HepG2 (cell line): ENCODE results near the gene CDH23. TPM values are rescaled to one million over a fixed set of nuclear protein-coding genes. Genes with fewer than 3 reads are reported as not detected.

Source experiments
- HNF1A ChIP-seq, 2 experiments: sonication (generic) in 1 of 2; formaldehyde crosslinking in 1 of 2; IDR thresholded peaks; 2 replicates each; pipeline versions ENCODE4 v1.4.0 to v1.6.1; 2016 to 2020; ENCODE audit warnings: borderline replicate concordance in 1 of 2, low read depth in 1 of 2, mild to moderate bottlenecking in 1 of 2, missing genetic modification reagents in 1 of 2
- KDM2A ChIP-seq: sonication (generic); formaldehyde crosslinking; IDR thresholded peaks from 2 replicates; pipeline ENCODE4 v1.4.0; 2020; ENCODE audit warnings: low read depth, missing genetic modification reagents, borderline replicate concordance
- PRPF4 ChIP-seq: fragments of 200-400 bp; formaldehyde crosslinking; IDR thresholded peaks from 2 replicates; pipeline ENCODE4 v1.6.1; 2016; ENCODE audit warnings: low read length, low read depth; ENCODE audit not compliant: poor library complexity, severe bottlenecking
- RBM22 ChIP-seq: fragments of 200-400 bp; formaldehyde crosslinking; optimal IDR thresholded peaks from 2 replicates; pipeline ENCODE3; 2017; ENCODE audit warnings: mild to moderate bottlenecking, low read length, moderate library complexity
- TRAFD1 ChIP-seq: sonication (generic); formaldehyde crosslinking; IDR thresholded peaks from 2 replicates; pipeline ENCODE4 v1.5.1; 2020; ENCODE audit warnings: missing genetic modification reagents, mild to moderate bottlenecking, borderline replicate concordance
- U2AF1 ChIP-seq: fragments of 200-400 bp; formaldehyde crosslinking; optimal IDR thresholded peaks from 2 replicates; pipeline ENCODE3; 2017; ENCODE audit warnings: mild to moderate bottlenecking, low read depth, low read length
- ZFP90 ChIP-seq: sonication (generic); formaldehyde crosslinking; IDR thresholded peaks from 2 replicates; pipeline ENCODE4 v1.8.0; 2022; ENCODE audit warnings: missing genetic modification reagents, mild to moderate bottlenecking, inconsistent platforms, borderline replicate concordance
- ZFYVE20 ChIP-seq: sonication (generic); formaldehyde crosslinking; IDR thresholded peaks from 2 replicates; pipeline ENCODE4 v1.8.0; 2023; ENCODE audit warnings: low read depth, mild to moderate bottlenecking, moderate library complexity, missing genetic modification reagents, borderline replicate concordance
- ZKSCAN5 ChIP-seq: sonication (generic); formaldehyde crosslinking; IDR thresholded peaks from 2 replicates; pipeline ENCODE4 v1.5.1; 2020; ENCODE audit warnings: mild to moderate bottlenecking, missing genetic modification reagents
- ZNF235 ChIP-seq: sonication (generic); formaldehyde crosslinking; IDR thresholded peaks from 2 replicates; pipeline ENCODE4 v1.8.1; 2023; ENCODE audit warnings: mild to moderate bottlenecking, missing genetic modification reagents, borderline replicate concordance
- ZNF407 ChIP-seq: sonication (generic); formaldehyde crosslinking; IDR thresholded peaks from one replicate; pipeline ENCODE4 v1.5.1; 2020; ENCODE audit warnings: mild to moderate bottlenecking, missing genetic modification reagents; ENCODE audit errors: not compliant biosample characterization
- ZNF781 ChIP-seq: sonication (generic); formaldehyde crosslinking; IDR thresholded peaks from 2 replicates; pipeline ENCODE4 v1.5.1; 2020; ENCODE audit warnings: borderline replicate concordance, mild to moderate bottlenecking, missing genetic modification reagents; ENCODE audit errors: not compliant biosample characterization
- polyA plus RNA-seq, 8 experiments: library from polyadenylated mRNA; depleted of rRNA in 3 of 8; stranded (reverse) in 7 of 8; unstranded in 1 of 8; fragments of >200 nt; fragmentation: Illumina TruSeq in 4 of 8; extraction: Trizol in 4 of 8; gene quantifications; 2 replicates each; pipeline versions ENCODE4 v1.2.1 to v1.2.3, GENCODE V29; 2011 to 2016; ENCODE audit warnings: low read depth in 4 of 8, missing spikeins in 1 of 8, mixed read lengths in 1 of 8; ENCODE audit not compliant: insufficient read depth in 1 of 8
- total RNA-seq, 5 experiments: library from RNA; depleted of rRNA; stranded (reverse); fragments of >200 nt; fragmentation: Illumina TruSeq; extraction: Trizol; gene quantifications; 2 replicates each; pipeline ENCODE4 v1.2.3, GENCODE V29; 2016; ENCODE audit warnings: low read depth in 1 of 5

Gene CDH23
- total and polyA plus RNA-seq, 2 of the 13 experiments (the other 11 are each of a cell fraction or from before 2014, with no cell fraction given), result 0.13 TPM; not detected in 1

- TF ChIP-seq ZNF407 (CRISPR knock-in tag) (no peak), ZFP90 (CRISPR knock-in tag) (peak; percentile 72; the same call in 1 of the 2 replicates), RBM22 (no peak), TRAFD1 (0 out of 2 replicates have a peak, but pooled peaks have one; percentile 23), ZNF235 (no peak), KDM2A (CRISPR knock-in tag) (peak; percentile 51; the same call in 1 of the 2 replicates), ZNF781 (CRISPR knock-in tag) (no peak), U2AF1 (no peak), ZKSCAN5 (CRISPR knock-in tag) (no peak), PRPF4 (no peak), ZFYVE20 (CRISPR knock-in tag) (no peak), HNF1A (IDR thresholded peaks at IDR 0.05; ENCODE audit: low read depth) (no peak), HNF1A (CRISPR knock-in tag; IDR thresholded peaks at IDR 0.05; ENCODE audit: borderline replicate concordance) (peak; percentile 66; the same call in 1 of the 2 replicates)
Measured at GRCh38 chr10:71347587-71348395, 48.9 kb upstream of the CDH23 start (continued).
